Measurements from ENCODE around the gene SEMA6A.

The SEMA6A gene

GRCh38 chr5:116438979-116439554 lies 135.6 kb downstream of the SEMA6A start:
- Mint-ChIP-seq H3K4me1 (peaks cover 4 to 12% of the 10 kb centered on the region in 2 donors), H3K36me3 (peaks cover 13 to 21% of the 10 kb centered on the region in 2 donors), H3K27me3 (no peaks in the 10 kb centered on the region), H3K9me3 (no peaks in the 10 kb centered on the region), H3K27ac (no peak overlapping the region), H3K4me3 (no peak overlapping the region)
- DNase-seq (no peak), ATAC-seq (replicated peaks) (no peak)

- DNase-seq (no peak), ATAC-seq (replicated peaks) (no peak)
- Mint-ChIP-seq H3K4me3 (no peak overlapping the region), H3K4me1 (peaks cover 4 to 12% of the 10 kb centered on the region in 2 donors), H3K27me3 (no peaks in the 10 kb centered on the region), H3K27ac (no peak overlapping the region), H3K36me3 (peaks cover 20 to 21% of the 10 kb centered on the region in 2 donors), H3K9me3 (peaks cover 0 to 2% of the 10 kb centered on the region in 2 donors)
Observed at GRCh38 chr5:116437922-116438578, 136.6 kb downstream of the SEMA6A start.

- peaks cover 4 to 12% of the 10 kb centered on the region in 2 donors for H3K4me1 Mint-ChIP-seq
- no peak overlapping the region for H3K4me3 Mint-ChIP-seq
Observed at GRCh38 chr5:116437351-116437705, 137.3 kb downstream of the SEMA6A start.

GRCh38 chr5:116436674-116437350 lies 137.8 kb downstream of the SEMA6A start:
- peaks cover 0 to 2% of the 10 kb centered on the region in 2 donors for H3K9me3 Mint-ChIP-seq
- no peak overlapping the region for H3K27ac Mint-ChIP-seq
- DNase-seq = no peak
- H3K36me3 Mint-ChIP-seq = peaks cover 17 to 20% of the 10 kb centered on the region in 2 donors
- no peak for ATAC-seq (replicated peaks)
- peaks cover 4 to 12% of the 10 kb centered on the region in 2 donors for H3K4me1 Mint-ChIP-seq
- H3K27me3 Mint-ChIP-seq = no peaks in the 10 kb centered on the region
- no peak overlapping the region for H3K4me3 Mint-ChIP-seq

More at GRCh38 chr5:116437351-116437705, 137.3 kb downstream of the SEMA6A start:
- Mint-ChIP-seq H3K36me3 (peaks cover 20% of the 10 kb centered on the region in 2 donors), H3K27ac (no peak overlapping the region), H3K9me3 (peaks cover 0 to 2% of the 10 kb centered on the region in 2 donors), H3K27me3 (no peaks in the 10 kb centered on the region)
- no peak for DNase-seq
- no peak for ATAC-seq (replicated peaks)

- Mint-ChIP-seq H3K27ac (no peak overlapping the region), H3K9me3 (peaks cover 0 to 1% of the 10 kb centered on the region in 2 donors), H3K36me3 (peaks cover 23 to 32% of the 10 kb centered on the region in 2 donors), H3K27me3 (no peaks in the 10 kb centered on the region), H3K4me3 (no peak overlapping the region), H3K4me1 (no peaks in the 10 kb centered on the region)
- no peak for ATAC-seq (replicated peaks)
- no peak for DNase-seq
Observed at GRCh38 chr5:116428966-116429365, 145.7 kb downstream of the SEMA6A start.

- no peak for DNase-seq
- H3K9me3 Mint-ChIP-seq = no peaks in the 10 kb centered on the region
- H3K4me1 Mint-ChIP-seq = no peaks in the 10 kb centered on the region
- H3K27me3 Mint-ChIP-seq = no peaks in the 10 kb centered on the region
- H3K4me3 Mint-ChIP-seq = no peak overlapping the region
- no peak overlapping the region for H3K27ac Mint-ChIP-seq
- ATAC-seq (replicated peaks) = no peak
- H3K36me3 Mint-ChIP-seq = peaks cover 25 to 36% of the 10 kb centered on the region in 2 donors
Observed at GRCh38 chr5:116428413-116428812, 146.2 kb downstream of the SEMA6A start.

- ATAC-seq (replicated peaks) = no peak
- peaks cover 43 to 54% of the 10 kb centered on the region in 2 donors for H3K36me3 Mint-ChIP-seq
Observed at GRCh38 chr5:116424951-116425350, 149.7 kb downstream of the SEMA6A start.

GRCh38 chr5:116424258-116424615 lies 150.4 kb downstream of the SEMA6A start:
- Mint-ChIP-seq H3K36me3 (peaks cover 47 to 58% of the 10 kb centered on the region in 2 donors), H3K27ac (no peak overlapping the region), H3K4me3 (no peak overlapping the region), H3K27me3 (no peaks in the 10 kb centered on the region), H3K9me3 (peaks cover 1 to 5% of the 10 kb centered on the region in 2 donors), H3K4me1 (no peaks in the 10 kb centered on the region)
- no peak for DNase-seq
- no peak for ATAC-seq (replicated peaks)

More at GRCh38 chr5:116424951-116425350, 149.7 kb downstream of the SEMA6A start:
- no peak for DNase-seq
- H3K4me3 Mint-ChIP-seq = no peak overlapping the region
- no peak overlapping the region for H3K27ac Mint-ChIP-seq
- no peaks in the 10 kb centered on the region for H3K27me3 Mint-ChIP-seq
- H3K9me3 Mint-ChIP-seq = peaks cover 1 to 3% of the 10 kb centered on the region in 2 donors
- no peaks in the 10 kb centered on the region for H3K4me1 Mint-ChIP-seq

- no peak for DNase-seq
- Mint-ChIP-seq H3K4me1 (no peaks in the 10 kb centered on the region), H3K36me3 (peaks cover 46 to 62% of the 10 kb centered on the region in 2 donors), H3K27me3 (no peaks in the 10 kb centered on the region), H3K27ac (no peak overlapping the region), H3K4me3 (no peak overlapping the region), H3K9me3 (peaks cover 1 to 5% of the 10 kb centered on the region in 2 donors)
- ATAC-seq (replicated peaks) = no peak
Observed at GRCh38 chr5:116423587-116424257, 150.9 kb downstream of the SEMA6A start.

GRCh38 chr5:116423141-116423540 lies 151.5 kb downstream of the SEMA6A start:
- DNase-seq = no peak
- H3K9me3 Mint-ChIP-seq = peaks cover 1 to 5% of the 10 kb centered on the region in 2 donors
- H3K36me3 Mint-ChIP-seq = peaks cover 46 to 65% of the 10 kb centered on the region in 2 donors
- H3K4me3 Mint-ChIP-seq = no peak overlapping the region
- H3K4me1 Mint-ChIP-seq = no peaks in the 10 kb centered on the region
- no peak overlapping the region for H3K27ac Mint-ChIP-seq
- H3K27me3 Mint-ChIP-seq = no peaks in the 10 kb centered on the region
- ATAC-seq (replicated peaks) = no peak

GRCh38 chr5:116421080-116421629 lies 153.5 kb downstream of the SEMA6A start:
- Mint-ChIP-seq H3K36me3 (peaks cover 53 to 72% of the 10 kb centered on the region in 2 donors), H3K27ac (no peak overlapping the region), H3K9me3 (peaks cover 1 to 5% of the 10 kb centered on the region in 2 donors), H3K4me3 (no peak overlapping the region), H3K27me3 (no peaks in the 10 kb centered on the region), H3K4me1 (no peaks in the 10 kb centered on the region)
- DNase-seq = no peak
- no peak for ATAC-seq (replicated peaks)

- ATAC-seq (replicated peaks) (no peak), DNase-seq (no peak)
- Mint-ChIP-seq H3K27ac (no peak overlapping the region), H3K36me3 (peaks cover 51 to 75% of the 10 kb centered on the region in 2 donors), H3K4me3 (no peak overlapping the region), H3K9me3 (peaks cover 1 to 5% of the 10 kb centered on the region in 2 donors), H3K27me3 (no peaks in the 10 kb centered on the region), H3K4me1 (no peaks in the 10 kb centered on the region)
Observed at GRCh38 chr5:116420540-116420939, 154.1 kb downstream of the SEMA6A start.

GRCh38 chr5:116419258-116419657 lies 155.4 kb downstream of the SEMA6A start:
- no peaks in the 10 kb centered on the region for H3K4me1 Mint-ChIP-seq
- no peaks in the 10 kb centered on the region for H3K27me3 Mint-ChIP-seq
- no peak for DNase-seq
- peaks cover 1 to 5% of the 10 kb centered on the region in 2 donors for H3K9me3 Mint-ChIP-seq
- no peak overlapping the region for H3K4me3 Mint-ChIP-seq
- no peak for ATAC-seq (replicated peaks)
- peaks cover 44 to 73% of the 10 kb centered on the region in 2 donors for H3K36me3 Mint-ChIP-seq
- H3K27ac Mint-ChIP-seq = no peak overlapping the region

- no peak for ATAC-seq (replicated peaks)
- peaks cover 41 to 70% of the 10 kb centered on the region in 2 donors for H3K36me3 Mint-ChIP-seq
- no peak for DNase-seq
- no peak overlapping the region for H3K27ac Mint-ChIP-seq
- peaks cover 1 to 5% of the 10 kb centered on the region in 2 donors for H3K9me3 Mint-ChIP-seq
- H3K4me3 Mint-ChIP-seq = no peak overlapping the region
- H3K27me3 Mint-ChIP-seq = no peaks in the 10 kb centered on the region
- H3K4me1 Mint-ChIP-seq = no peaks in the 10 kb centered on the region
Observed at GRCh38 chr5:116418774-116419173, 155.8 kb downstream of the SEMA6A start.

Measured in stimulated activated naive B cell treated with anti-CD40 and anti-IgM and Interleukin-4, amounts not matched to agents 10 μg/mL and 1 μg/mL and 100 μg/mL, for 72 hours (primary cell).